ENCODE results near the gene DLG5. TPM values are rescaled to one million over a fixed set of nuclear protein-coding genes. Genes with fewer than 3 reads are reported as not detected.
A peak's percentile ranks its signal among the peaks of the same experiment; 100 is the strongest.

Gene DLG5
- total RNA-seq, 2 experiments from 2014 or later, result 2.1 to 2.3 TPM

DNA sequence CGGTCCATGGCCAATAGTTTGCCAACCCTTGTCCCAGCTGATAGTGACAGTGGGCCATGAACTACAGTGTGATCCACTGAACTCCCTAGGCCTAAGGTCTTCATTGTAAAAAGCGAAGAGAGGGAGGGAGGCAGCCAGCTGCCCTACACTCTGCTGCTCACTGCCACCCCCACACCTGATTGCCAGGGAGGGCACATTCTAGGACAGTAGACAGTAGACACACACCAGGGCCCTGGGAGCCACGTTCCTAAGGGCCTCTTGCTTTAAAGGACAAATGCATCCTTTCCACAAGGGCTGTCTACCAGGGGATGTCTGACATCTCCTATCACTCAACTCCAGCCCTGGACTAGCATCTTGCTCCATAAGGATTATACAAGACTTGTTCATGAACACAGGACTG, 122.2 kb downstream of the DLG5 start:
- ATAC-seq, result no peak
- no peaks in the 10 kb centered on the region for H3K27me3 Mint-ChIP-seq
- H3K36me3 Mint-ChIP-seq (ENCODE audit: low read depth), result no peaks in the 10 kb centered on the region
- H3K9me3 Mint-ChIP-seq (ENCODE audit: low read depth), result no peaks in the 10 kb centered on the region
- H3K27ac Mint-ChIP-seq, result no peak overlapping the region
- intact Hi-C loops (cut with DNase I, micrococcal nuclease), result no loop called here
- DNase-seq, result no peak
- H3K4me1 Mint-ChIP-seq, result peaks cover 16% of the 10 kb centered on the region
- POLR2A ChIA-PET, result no interaction called here
- no peak overlapping the region for H3K4me3 Mint-ChIP-seq
- CTCF ChIA-PET, result interaction anchor here (0.6 kb wide), 1 partner anchor 42 kb away, joined by 3 read pairs; no protein-coding TSS in a partner anchor

DNA sequence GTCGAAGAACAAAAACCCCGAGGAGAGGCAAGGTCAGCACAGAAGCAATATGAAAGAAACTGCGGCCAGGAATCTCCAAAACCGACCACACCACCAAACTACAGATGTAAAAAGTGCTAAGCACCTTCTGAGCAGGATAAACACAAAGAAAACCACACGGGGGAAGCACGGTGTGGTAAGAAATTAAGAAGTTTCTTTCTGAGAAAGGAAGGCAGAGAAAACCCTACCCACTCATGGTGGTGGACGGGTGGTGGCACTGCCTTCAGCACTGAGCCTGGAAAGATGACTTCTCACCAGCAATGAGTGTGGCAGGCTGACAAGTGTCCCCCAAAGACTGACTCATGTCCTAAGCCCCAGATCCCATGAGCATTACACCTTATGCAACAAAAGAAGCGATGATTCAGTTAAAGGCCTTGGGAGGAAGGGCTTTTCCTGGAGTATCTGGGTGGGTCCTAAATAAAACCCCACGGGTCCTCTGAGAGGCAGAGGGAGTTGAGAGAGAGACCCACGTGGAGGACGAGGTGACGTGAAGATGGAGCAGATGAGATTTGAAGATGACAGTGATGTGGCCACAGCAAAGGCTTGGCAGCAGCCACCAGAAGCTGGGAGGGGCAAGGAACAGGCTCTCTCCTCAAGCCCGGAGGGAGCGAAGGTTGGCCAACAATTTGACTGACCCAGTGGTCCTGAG, 124.9 kb downstream of the DLG5 start:
- Mint-ChIP-seq H3K9me3 (ENCODE audit: low read depth) (no peaks in the 10 kb centered on the region), H3K4me1 (peaks cover 16% of the 10 kb centered on the region), H3K27me3 (no peaks in the 10 kb centered on the region), H3K27ac (peak overlapping the region; percentile 7), H3K4me3 (no peak overlapping the region), H3K36me3 (ENCODE audit: low read depth) (no peaks in the 10 kb centered on the region)
- ChIA-PET POLR2A (no interaction called here), CTCF (no interaction called here)
- intact Hi-C loops (cut with DNase I, micrococcal nuclease), result loop anchor here (1.0 kb wide), 1 partner anchor 36 kb away; no protein-coding TSS in a partner anchor
- ATAC-seq (peak; percentile 96), DNase-seq (peak; percentile 74)

DNA sequence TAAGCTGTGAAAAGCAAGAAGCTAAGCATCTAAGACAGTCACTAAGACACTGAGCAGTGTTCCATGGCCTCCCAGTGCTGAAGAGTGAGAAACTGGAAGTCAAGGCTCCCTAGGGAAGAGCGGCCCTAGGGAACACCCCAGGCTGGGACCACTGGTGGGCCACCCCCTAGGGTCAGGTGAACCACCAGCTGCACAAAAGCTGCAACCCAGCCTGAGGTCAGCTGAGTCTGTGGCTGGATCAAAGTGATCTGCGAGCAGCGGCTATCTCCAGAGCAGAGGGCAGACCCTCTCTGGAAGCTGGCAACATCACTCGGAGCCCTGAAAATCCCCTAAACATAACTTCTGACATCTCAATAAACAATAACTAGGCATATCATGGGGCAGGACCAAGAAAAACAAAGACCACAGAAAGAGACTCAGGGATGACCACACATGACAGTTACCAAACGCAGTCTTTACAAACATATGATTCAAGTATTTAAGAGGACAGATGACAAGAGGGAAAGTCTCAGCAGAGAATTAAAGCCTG, 125.8 kb downstream of the DLG5 start:
- no peak for DNase-seq
- Mint-ChIP-seq H3K36me3 (ENCODE audit: low read depth) (no peaks in the 10 kb centered on the region), H3K27ac (no peak overlapping the region), H3K27me3 (no peaks in the 10 kb centered on the region), H3K4me1 (peaks cover 16% of the 10 kb centered on the region), H3K9me3 (ENCODE audit: low read depth) (no peaks in the 10 kb centered on the region), H3K4me3 (no peak overlapping the region)
- intact Hi-C loops (cut with DNase I, micrococcal nuclease), result loop anchor here (1.0 kb wide), 1 partner anchor 36 kb away; no protein-coding TSS in a partner anchor
- no peak for ATAC-seq
- CTCF ChIA-PET, result interaction anchor here (0.5 to 1.1 kb wide), 2 partner anchors 39 to 627 kb away, joined by 3 read pairs; no protein-coding TSS in a partner anchor
- POLR2A ChIA-PET, result no interaction called here

DNA sequence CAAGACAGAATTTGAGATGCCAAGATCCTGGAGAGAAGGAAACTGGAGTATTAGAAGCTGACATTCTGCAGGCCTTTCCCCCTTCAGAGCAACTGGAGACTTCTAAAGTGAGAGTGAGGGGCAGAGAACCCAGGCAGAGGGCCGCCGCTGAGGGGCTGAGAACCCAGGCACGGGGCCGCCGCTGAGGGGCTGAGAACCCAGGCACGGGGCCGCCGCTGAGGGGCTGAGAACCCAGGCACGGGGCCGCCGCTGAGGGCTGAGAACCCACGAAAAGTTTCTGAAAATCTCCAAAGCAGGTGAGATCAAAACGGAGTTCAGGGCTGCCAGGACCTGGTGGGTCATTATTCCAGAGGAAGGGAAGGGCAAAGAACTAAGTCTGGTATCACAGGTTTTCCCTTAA, 126.2 kb downstream of the DLG5 start:
- ChIA-PET CTCF (interaction anchor here (0.5 to 1.1 kb wide), 2 partner anchors 40 to 626 kb away, joined by 3 read pairs; no protein-coding TSS in a partner anchor), POLR2A (no interaction called here)
- H3K9me3 Mint-ChIP-seq (ENCODE audit: low read depth), result no peaks in the 10 kb centered on the region
- DNase-seq (no peak), ATAC-seq (no peak)
- peaks cover 16% of the 10 kb centered on the region for H3K4me1 Mint-ChIP-seq
- H3K27me3 Mint-ChIP-seq, result no peaks in the 10 kb centered on the region
- H3K4me3 Mint-ChIP-seq, result no peak overlapping the region
- intact Hi-C loops (cut with DNase I, micrococcal nuclease), result no loop called here
- H3K36me3 Mint-ChIP-seq (ENCODE audit: low read depth), result no peaks in the 10 kb centered on the region
- no peak overlapping the region for H3K27ac Mint-ChIP-seq

DNA sequence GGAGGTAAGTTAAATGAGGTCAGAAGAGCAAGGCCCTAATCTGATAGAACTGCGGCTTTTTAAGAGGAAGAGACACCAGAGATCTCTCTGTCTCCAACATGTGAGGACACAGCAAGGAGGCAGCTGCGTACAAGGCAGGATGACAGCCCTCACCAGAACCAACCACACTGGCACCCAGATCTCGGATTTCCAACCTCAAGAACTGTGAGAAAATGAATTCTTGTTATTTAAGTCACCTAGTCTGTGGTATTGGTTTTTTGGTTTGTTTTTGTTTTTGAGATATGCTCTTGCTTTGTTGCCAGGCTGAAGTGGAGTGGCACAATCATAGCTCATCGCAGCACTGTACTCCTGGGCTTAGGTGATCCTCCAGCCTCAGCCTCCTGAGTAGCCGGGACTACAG, 127.2 kb downstream of the DLG5 start:
- H3K27me3 Mint-ChIP-seq, result no peaks in the 10 kb centered on the region
- DNase-seq (peak; percentile 19), ATAC-seq (no peak)
- H3K4me3 Mint-ChIP-seq, result no peak overlapping the region
- no peaks in the 10 kb centered on the region for H3K9me3 Mint-ChIP-seq (ENCODE audit: low read depth)
- intact Hi-C loops (cut with DNase I, micrococcal nuclease), result no loop called here
- no peaks in the 10 kb centered on the region for H3K36me3 Mint-ChIP-seq (ENCODE audit: low read depth)
- H3K4me1 Mint-ChIP-seq, result peaks cover 16% of the 10 kb centered on the region
- ChIA-PET CTCF (no interaction called here), POLR2A (no interaction called here)
- no peak overlapping the region for H3K27ac Mint-ChIP-seq

DNA sequence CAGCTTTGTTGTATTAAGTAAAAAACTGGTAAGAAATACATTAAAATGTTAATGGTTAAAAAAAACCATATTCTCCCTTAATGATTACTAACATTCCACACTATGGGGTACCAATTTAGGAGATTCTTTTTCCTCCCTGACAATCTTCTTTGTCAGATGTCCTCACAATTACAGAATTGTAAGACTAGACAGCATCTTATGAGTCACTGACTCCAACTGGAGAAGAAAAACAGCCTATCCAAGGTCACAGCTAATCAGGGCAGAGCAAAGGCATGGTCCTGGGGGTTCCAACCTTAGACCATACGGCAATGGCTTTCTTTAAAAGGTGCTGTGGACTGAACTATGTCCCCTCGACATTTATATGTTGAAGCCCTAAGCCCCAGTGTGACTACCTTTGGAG, 127.6 kb downstream of the DLG5 start:
- intact Hi-C loops (cut with DNase I, micrococcal nuclease), result no loop called here
- ATAC-seq, result no peak
- CTCF ChIA-PET, result no interaction called here
- Mint-ChIP-seq H3K27ac (no peak overlapping the region), H3K9me3 (ENCODE audit: low read depth) (no peaks in the 10 kb centered on the region), H3K36me3 (ENCODE audit: low read depth) (no peaks in the 10 kb centered on the region), H3K4me1 (peaks cover 16% of the 10 kb centered on the region), H3K4me3 (no peak overlapping the region), H3K27me3 (no peaks in the 10 kb centered on the region)
- DNase-seq, result no peak
- POLR2A ChIA-PET, result no interaction called here

DNA sequence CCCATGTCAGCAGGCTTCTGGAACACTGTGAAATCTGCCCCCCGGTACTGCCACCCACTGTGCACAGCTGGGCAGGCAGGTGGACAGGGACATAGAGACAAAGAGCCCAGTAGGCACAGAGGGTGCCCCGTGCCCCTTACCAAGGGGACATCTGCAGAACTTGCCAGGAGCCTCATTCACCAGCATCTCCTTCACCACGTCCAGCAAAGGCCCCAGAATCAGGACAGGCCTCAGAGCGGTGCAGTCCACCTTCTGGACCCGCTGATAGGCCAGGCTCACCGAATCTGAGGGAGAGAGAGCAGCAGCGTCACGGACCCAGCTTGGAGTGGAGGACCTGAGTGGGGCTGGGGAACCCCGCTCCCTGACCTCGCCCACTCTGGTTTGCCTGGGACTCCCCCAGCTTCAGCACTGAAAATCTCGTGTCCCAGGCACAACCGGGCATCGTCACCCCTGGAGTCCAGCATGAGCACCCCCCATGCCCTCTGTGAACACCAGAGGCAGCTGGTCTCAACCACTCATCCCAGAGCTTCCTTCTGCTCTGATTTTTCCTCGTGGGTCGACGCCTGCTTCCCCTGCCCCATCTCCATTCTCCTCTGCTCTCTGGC, 130.1 kb downstream of the DLG5 start:
- Mint-ChIP-seq H3K27me3 (no peaks in the 10 kb centered on the region), H3K36me3 (ENCODE audit: low read depth) (no peaks in the 10 kb centered on the region), H3K27ac (no peak overlapping the region), H3K4me3 (no peak overlapping the region), H3K4me1 (peaks cover 7% of the 10 kb centered on the region), H3K9me3 (ENCODE audit: low read depth) (no peaks in the 10 kb centered on the region)
- POLR2A ChIA-PET, result no interaction called here
- no peak for DNase-seq
- no peak for ATAC-seq
- intact Hi-C loops (cut with DNase I, micrococcal nuclease), result no loop called here
- CTCF ChIA-PET, result no interaction called here

DNA sequence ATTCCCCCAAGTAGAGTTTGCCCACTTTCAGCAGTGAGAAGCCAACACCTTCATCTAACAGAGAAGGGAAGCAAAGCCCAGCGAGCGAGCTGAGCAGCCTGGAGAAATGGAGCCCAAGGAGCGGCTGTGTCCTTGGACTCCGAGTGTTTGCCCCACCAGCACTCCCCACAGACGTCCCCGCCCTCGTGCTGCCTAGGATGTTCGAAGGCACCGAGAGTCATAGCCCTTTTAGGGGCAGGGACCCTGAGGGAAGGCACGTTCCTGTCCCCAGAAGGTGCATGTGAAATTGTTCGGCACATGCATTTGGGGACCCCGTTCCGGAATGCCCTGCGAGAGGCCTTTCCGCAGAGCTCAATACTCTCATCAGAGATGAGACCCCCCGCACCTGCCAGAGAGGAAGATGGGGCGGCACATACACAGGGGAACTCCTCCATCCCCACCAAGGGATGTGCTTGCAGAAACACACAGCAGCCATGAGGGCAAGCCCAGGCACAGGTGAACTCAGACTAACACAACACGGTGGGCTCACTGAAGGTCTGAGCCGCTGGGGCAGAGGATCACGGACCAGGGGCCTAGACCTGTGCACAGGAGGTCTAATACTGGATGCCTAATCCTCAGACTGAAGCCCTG, 131.0 kb downstream of the DLG5 start:
- Mint-ChIP-seq H3K27ac (no peak overlapping the region), H3K9me3 (ENCODE audit: low read depth) (no peaks in the 10 kb centered on the region), H3K36me3 (ENCODE audit: low read depth) (no peaks in the 10 kb centered on the region), H3K27me3 (no peaks in the 10 kb centered on the region), H3K4me3 (no peak overlapping the region), H3K4me1 (no peaks in the 10 kb centered on the region)
- no peak for ATAC-seq
- ChIA-PET CTCF (no interaction called here), POLR2A (no interaction called here)
- no peak for DNase-seq
- intact Hi-C loops (cut with DNase I, micrococcal nuclease), result no loop called here

DNA sequence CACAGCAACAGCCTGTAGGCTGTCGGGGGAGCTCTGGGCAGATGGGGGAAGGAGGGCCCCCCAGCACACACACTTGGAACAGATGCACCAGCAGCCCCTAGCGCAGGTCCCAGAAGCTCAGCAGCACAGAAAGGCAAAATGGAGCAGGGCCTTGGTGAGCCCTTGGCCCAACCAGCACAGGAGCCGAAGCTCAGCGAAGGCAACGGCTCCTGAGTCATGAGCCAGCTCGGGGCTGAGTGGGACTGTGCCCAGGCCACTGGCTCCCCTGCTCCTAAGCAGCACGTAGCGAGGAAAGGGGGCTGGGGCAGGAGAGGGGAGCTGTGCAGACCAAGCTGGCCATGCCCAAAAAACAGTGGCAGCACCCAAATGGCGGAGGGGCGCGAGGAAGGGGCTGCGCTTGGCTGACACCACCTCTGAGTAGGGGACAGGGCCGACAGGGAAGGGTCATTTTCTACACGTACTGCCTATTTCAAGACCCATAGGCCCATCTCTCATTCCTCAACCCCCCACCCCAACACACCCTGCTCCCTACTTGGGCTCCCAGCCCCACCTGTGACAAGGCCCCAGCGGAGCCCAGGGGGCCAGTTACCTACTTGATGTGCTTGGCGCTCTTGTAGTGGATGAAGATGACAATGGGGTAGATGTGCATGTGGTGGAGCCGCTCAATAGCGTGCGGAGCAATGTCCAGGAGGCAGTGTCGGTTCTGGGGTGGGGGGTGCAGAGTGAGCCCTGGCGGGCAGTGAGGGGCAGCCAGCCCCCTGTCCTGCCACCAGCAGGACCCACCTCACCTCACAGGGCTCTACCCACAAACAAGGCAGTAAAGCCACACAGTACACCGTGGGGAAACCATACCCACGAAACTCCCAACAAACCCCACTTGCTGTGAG, 132.1 kb downstream of the DLG5 start:
- ATAC-seq (no peak), DNase-seq (no peak)
- no peaks in the 10 kb centered on the region for H3K4me1 Mint-ChIP-seq
- H3K9me3 Mint-ChIP-seq (ENCODE audit: low read depth), result no peaks in the 10 kb centered on the region
- intact Hi-C loops (cut with DNase I, micrococcal nuclease), result no loop called here
- CTCF ChIA-PET, result no interaction called here
- no peak overlapping the region for H3K27ac Mint-ChIP-seq
- H3K36me3 Mint-ChIP-seq (ENCODE audit: low read depth), result no peaks in the 10 kb centered on the region
- no peak overlapping the region for H3K4me3 Mint-ChIP-seq
- no peaks in the 10 kb centered on the region for H3K27me3 Mint-ChIP-seq
- POLR2A ChIA-PET, result no interaction called here

DNA sequence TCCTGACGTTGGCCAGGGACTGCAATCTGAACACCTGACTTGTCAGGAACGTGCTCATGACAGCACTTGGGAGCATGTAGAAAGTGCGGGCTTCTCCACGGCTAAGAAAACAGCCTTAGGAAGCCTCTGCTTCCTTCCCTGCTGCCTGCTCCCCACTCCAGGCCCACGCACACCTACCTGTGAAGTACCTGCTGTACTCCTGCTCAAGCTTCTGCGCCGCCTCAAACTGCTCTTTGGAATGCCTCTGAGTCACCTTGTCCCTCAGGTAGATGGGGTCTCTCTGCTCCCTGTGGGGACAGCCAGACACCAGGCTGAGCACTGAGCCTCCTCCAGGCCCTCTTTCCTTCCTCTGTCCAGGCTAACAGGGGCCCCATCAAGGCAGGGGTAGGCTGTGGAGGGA, 132.7 kb downstream of the DLG5 start:
- ChIA-PET POLR2A (no interaction called here), CTCF (no interaction called here)
- DNase-seq, result no peak
- no peak overlapping the region for H3K4me3 Mint-ChIP-seq
- no peak overlapping the region for H3K27ac Mint-ChIP-seq
- no peak for ATAC-seq
- intact Hi-C loops (cut with DNase I, micrococcal nuclease), result no loop called here
- no peaks in the 10 kb centered on the region for H3K9me3 Mint-ChIP-seq (ENCODE audit: low read depth)
- no peaks in the 10 kb centered on the region for H3K4me1 Mint-ChIP-seq
- H3K36me3 Mint-ChIP-seq (ENCODE audit: low read depth), result no peaks in the 10 kb centered on the region
- H3K27me3 Mint-ChIP-seq, result no peaks in the 10 kb centered on the region

DNA sequence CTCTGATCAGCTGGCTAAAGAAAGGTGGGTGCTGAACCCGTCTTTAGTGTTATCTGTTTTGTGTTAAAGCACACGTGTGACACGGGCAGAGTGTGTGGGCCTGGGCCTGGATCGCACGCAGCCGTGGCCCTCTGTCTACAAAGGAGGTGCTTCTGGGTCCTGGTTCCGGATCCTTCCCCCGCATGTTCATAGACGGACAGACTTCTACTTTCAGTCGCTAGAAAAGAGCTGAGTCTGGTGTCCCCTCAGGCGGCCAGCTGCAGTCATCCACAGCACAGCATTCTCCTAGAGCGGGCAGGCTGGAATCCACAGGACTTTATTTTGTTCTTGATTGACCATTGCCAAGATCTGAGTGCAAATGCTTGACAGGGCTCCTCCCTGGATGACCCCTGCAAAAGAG, 134.4 kb downstream of the DLG5 start:
- Mint-ChIP-seq H3K27ac (no peak overlapping the region), H3K4me3 (no peak overlapping the region), H3K9me3 (ENCODE audit: low read depth) (no peaks in the 10 kb centered on the region), H3K27me3 (no peaks in the 10 kb centered on the region), H3K4me1 (no peaks in the 10 kb centered on the region), H3K36me3 (ENCODE audit: low read depth) (no peaks in the 10 kb centered on the region)
- no peak for DNase-seq
- ChIA-PET CTCF (no interaction called here), POLR2A (no interaction called here)
- intact Hi-C loops (cut with DNase I, micrococcal nuclease), result no loop called here
- ATAC-seq, result no peak

Data from activated CD4-positive, alpha-beta T cell treated with anti-CD3 and anti-CD28 coated beads for 36 hours (primary cell).